ENCODE data around the gene MADD.

Gene MADD

DNA sequence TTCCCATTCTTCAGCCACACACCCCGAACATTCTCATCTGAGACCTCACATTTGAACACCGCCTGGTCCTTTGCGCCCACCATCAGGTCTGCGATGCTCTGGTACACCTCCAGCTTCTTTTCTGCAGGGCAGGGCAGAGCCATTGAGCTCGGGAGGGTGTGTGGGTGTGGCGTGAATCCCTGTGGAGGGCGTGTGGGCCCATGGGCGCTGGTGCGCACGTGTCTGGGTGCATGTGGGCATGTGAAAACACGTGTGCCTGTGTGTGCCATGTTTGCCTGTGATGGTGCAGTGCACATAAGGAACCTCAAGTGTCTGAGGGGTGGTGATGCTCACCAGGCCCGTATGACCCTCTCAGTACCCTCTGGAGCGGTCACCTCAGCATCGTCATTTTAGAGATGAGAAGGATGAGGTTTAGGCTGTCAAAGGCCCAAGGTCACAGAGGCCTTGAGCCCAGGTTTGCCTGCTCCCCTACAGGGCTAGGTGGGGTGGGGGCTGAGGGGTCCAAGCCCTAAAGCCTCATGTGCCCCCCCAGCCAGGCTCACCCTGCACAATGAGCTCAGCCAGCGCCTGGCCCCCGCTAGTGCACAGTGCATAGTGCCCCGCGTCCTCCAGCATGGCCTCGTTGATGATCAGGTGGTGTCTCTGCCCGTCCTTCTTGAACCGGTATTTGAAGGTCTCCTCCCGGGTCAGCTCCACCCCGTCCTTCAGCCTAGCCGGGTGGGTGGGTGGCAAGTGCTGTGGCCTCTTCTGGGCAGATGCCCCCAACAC is 72.3 kb downstream of the MADD start:
- no peak for DNase-seq

DNA sequence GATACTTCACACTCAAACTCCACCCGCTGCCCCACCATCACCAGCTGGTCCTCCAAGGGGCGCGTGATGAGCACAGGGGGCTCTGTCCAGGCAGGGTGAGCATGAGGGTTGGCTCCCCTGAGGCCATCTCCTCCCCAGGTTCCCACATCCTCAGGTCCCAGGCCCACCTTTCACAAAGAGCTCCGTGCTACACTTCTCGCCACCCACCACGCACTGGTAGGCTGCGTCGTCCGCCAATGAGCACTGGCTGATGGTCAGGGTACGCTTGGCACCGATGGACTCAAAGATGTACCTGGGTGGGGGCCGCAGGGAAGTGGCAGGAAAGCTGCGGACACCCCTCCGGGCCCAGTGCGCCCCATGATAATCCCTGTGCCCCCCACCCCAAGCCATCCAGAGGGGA is 72.9 kb downstream of the MADD start:
- no peak for DNase-seq

DNA sequence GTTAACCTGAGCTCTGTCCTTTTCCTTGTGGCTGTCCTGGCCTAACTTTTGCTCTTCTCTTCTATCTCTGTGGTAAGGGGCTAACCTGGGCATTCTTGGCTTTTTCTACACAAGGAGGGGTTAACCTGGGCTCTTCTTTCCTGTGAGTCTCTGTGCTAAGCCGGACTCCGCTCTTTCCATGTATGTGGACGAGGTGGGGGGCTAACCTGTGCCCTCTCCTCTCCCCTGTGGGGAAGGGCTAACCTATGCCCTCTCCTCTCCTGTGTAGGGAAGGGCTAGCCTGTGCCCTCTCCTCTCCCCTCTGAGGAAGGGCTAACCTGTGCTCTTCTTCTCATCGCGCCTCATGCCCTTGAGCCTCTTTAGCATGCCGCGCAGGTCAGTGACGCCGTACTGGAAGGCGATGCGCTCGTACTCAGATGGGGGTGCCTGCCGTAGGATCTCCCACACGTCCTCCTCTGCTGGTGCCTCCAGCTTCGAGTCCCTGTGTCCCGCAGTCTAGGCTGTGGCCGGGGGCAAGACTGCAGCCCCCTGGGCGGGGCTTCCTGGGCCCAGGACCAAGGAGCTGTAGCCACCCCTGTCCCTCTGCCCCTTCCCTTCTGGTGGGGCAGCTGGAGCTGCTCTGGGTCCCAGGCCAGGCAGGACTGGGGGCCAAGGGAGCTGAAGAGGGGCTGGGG is 76.1 kb downstream of the MADD start:
- no peak for DNase-seq

DNA sequence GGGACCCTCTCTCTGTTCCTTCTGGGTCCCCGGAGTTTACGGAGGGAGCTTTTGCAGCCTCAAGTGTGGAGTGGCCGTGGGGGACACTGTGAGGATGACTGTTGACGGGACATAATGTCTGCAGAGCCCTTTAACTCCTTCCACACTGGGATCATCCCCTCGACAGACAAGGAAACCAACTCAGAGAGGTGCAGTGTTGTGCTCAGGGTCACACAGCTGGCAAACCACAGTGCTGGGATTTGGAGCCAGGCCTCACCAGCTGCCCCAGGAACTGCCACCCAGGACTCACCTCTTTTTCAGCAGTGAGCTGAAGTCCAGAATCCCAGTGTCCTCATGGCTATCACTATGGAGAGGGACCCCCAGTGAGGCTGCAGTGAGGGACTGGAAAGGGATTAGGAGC is 77.2 kb downstream of the MADD start:
- no peak for DNase-seq

DNA sequence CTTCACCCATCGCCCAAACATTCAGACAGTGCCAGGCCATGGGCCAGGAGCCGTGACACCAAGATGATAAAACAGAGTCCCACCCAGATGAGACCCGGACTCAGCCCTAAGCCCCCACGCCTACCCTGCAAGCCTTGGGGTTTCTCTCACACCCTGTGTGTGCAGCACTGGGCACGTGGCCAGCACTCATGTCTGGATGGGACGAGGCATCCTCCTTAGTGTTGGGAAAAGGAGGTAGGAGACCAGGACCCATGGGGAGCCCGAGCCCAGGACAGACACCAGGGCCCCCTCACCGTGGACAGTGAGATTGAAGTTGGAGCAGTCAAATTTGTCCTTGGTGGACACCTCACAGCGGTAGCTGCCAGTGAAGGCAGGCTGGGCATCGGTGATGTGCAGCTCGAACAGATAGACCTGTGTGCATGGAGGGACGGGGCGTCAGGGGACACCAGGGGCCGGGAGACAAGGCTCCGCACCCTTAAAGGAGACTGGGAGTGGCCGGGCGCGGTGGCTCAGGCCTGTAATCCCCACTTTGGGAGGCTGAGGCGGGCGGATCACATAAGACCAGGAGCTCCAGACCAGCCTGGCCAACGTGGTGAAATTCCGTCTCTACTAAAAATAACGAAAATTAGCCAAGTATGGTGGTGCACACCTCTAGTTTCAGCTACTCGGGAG is 78.3 kb downstream of the MADD start:
- DNase-seq, result no peak

DNA sequence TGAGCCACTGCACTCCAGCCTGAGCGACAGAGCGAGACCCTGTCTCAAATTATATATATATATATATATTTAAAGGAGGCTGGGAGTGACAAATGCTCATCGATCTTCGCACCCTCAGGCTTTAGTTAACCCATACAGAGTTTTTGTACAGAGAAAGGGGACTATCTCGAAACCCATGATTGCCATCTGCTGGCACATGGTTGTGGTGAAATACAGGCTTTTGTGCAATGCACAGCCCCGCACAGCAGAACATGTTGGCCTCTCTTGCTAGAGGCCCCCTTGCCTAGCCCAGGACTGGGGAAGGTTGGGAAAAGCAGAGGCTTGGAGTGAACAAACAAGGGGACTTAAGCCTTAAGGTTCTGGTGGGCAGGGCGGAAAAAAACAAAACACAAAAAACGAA is 78.9 kb downstream of the MADD start:
- no peak for DNase-seq

DNA sequence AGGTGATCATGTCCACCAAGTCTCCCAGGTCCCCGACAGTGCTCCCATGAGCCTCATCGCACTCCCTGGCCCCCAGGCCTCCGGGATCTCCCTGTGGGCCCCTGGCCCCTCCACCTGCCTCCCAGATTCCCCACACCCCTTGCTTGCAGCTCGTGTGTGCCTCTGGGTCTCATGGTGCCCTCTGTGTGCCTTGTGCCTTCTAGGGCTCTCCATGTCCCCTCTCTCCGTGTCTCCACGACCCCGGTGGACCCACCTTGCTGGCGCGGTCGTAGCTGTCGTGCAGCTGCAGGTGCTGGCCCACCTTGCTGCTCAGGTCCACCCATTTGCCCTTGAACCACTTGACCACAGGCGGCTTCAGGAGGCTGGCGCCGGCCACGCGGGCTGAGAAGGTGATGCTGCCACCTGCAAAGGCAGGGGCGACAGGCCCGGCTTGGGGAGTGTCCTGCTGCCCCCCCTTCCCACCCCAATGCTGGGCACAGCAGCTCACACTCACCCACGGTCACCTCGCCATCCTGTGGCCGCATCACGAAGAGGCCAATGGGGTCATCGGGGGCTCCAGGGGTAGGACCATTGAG is 79.7 kb downstream of the MADD start:
- DNase-seq, result no peak

DNA sequence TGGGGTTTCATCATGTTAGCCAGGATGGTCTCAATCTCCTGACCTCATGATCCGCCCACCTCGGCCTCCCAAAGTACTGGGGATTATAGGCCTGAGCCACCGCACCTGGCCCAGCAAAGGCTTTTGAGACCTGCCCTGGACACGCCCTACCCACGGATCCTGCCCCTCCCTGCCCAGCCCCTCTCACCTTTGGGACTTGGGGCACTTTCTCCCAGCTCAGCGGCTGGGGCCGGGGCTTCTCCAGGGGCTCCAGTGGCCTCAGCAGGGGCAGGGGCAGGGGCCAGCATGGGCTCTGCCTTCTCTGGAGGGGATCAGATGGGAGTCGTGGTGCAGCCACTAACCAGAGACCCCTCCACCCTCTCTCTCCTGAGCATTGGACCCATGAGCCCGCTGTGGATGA is 80.4 kb downstream of the MADD start:
- no peak for DNase-seq

DNA sequence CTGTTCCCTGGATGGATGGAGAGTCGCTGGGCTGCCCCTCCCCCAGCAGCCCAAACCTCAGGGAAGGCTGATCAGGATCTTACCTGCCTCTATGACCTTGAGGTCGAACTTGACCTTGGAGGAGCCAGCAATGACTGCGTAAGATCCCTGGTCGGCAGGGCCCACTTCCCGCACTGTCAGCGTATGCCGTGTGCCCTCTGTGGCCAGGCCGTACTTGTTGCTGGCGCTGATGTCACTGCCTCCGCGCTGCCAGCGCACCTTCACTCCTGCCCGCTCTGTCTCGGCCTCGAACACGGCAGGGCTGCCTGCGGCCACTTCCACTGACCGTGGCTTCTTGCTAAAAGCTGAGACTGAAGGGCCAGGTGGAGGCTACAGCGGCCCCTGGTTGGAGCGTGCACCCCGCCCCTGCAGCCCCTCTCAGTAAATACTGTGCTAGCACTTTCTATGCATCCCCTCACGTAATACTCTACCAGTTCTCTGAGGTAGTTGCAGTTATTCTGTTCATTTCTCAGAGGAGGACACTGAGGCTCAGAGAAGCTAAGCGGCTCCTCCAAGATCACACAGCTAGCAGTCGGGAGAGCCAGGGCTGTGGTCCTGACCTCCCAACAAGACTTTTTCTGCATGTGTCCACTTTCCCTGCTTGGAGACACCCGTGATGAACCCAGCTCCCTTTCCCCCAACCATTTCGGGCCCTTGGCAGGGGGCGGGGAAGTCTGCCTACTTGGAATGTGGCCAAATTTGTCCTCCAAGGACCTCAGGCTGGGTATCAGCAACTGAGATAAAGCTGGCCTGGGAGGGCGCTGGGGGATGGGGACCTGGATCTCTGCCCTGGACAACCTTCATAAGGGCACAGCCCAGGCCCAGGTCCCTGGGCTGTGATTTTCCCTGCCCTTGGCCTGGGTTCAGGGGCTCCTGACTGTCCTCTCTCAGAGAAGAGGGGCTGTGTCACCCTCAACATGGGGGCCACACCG is 81.5 kb downstream of the MADD start:
- no peak for DNase-seq

DNA sequence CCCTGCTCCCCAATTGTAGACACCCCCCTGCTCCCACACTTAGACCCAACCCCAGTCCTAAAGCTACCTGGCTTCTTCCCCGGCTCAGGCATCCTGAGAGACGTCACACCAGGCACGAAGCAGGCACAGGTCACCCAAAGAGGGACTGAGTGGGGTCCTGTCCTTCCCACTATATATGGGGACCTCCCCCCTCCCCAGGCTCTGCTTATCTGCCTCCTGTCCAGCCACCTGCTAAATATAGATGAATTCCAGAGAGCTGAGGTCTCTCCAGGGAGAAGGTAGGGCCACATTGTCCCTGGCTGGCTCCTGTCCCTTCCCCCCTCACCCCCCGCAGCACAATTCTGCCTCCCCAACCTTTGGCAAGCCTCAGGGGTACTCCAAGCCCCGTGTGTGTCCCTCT is 82.6 kb downstream of the MADD start, which contains the start of gene MYBPC3:
Gene MYBPC3, minus strand, starts transcription at position 147 of the 400 bp plus-strand sequence. Its CDS starts 55 bp downstream, at position 92.
- no peak for DNase-seq

DNA sequence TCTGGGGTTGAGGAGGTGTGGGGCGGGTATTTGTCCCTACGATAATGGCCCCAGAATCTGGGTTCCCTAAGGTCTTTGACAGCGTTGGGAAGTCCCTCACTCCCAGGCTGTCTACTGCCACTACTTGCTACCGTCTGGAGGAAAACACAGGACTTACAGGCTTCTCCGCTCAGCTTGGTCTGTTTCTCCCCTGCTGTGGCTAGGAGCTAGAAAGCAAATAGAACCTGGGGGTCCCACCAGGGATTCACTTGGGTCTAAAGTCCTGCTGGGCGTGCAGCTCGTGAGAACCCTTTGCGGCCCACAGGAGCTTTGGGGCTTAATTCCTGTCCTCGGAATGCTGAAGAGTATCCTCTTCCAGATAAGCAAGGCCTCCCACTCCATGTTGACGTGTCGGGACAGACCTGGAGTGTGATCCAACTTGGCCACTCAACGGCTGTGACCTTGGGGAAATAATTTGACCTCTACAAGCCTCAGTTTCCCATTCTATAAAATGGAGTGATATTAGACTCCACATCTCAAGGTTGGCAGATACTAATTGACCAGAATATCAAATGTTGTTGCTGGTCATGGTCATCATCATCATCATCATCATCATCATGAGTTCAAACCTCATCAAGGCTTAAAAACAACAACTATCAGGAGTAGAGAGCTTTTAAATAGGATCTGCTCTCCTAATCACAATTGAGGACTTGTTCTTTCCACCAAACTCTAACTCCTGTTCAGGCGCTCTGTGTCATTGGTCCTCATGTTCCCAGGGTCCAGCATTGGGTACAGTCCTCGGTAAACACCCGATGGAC is 84.2 kb downstream of the MADD start:
- DNase-seq, result no peak

DNA sequence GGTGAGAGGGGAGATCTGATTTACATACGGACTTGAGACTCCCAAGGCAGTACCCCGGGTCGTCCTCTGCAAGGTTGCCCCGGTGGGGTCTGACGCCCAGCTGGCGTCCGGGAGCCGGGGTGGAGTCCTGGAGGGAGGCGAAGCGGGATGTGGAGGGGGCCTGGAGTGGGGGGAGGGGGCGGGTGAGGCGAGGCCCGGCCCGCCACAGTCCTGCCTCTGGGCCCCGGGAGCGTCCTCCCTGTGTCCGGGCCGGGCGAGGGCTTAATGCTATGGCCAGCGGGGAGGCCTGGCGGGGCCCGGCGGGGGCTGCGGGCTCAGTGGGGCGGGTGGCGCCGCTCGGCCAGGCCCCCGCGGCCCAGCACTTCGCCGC is 85.0 kb downstream of the MADD start:
- DNase-seq, result no peak

DNA sequence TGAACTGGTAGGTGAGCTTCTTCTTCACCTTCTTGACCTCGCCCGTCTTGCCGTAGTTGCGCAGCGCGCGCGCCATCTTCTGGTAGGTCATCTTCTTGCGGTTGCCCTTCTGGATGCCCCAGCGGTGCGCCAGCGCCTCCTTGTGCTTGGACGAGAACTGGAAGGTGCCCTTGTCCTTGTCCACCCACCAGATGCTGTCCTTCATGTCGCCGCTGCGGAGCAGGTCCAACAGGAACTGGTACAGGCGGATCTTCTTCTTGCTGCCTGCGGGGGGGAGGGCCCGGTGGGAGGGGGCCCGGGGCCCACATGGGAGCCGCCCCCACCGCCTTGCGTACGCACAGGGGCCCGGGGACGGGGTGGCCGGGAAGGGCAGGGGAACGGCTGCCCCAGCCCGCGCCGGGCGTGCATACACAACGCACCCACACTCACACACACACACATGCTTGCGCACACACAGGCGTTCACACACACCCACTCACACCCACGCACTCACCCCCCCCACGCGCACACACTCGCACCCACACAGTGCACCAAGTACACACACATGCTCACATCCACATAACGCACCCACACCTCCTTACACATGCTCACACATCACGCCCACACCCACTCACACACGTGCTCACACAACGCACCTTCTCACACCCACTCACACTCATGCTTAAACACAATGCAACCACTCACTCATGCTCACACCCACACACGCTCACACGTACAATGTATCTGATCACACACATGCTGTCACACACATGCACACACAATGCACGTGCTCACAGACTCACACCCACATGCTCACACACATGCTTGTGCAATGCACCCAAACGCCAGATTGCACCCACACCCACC is 85.6 kb downstream of the MADD start:
- peak; percentile 39 to 62 (median 47) for DNase-seq

DNA sequence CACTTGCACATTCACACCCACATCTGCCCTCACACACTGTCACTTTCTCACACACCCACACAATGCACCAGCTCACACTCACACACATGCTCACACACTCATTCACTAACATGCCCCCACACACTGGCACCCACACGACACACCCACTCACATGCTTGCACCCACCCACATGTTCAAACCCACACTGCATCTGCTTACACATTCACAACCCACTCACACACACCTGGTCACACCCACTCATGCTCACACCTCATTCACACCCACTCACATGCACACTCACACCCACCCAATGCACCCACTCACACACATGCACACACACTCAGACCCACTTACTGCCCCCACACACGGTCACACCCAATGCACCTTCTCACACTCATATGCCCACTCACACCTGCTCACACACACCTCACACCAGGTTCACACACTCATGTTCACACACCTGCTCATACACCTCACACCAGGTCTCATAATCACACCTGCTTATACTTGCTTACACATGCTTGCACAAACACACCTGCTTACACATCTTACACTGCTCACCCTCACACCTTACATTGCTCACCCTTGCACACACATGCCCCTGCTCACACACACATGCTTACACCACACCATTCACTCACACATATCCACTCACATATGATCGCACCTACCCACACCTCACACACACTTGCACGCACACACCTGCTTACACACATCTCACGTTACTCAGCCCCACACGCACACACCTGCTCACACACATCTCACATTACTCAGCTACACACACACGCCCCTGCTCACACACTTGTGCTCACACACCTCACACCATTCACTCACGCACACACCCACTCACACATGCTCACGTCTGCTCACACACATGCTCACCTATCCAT is 86.4 kb downstream of the MADD start:
- no peak for DNase-seq

DNA sequence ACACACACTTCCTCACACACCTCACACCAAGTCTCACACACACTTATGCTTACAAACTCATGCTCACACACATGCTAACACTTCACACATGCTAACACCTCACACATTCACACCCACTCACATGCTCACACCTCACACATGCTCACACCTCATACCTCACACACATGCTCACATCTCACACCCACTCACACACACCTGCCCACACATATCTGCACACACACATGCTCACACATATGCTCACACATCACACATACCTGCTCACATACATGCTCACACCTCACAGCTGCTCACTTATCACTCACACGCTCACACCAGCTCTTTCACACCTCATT is 87.0 kb downstream of the MADD start:
- no peak for DNase-seq

DNA sequence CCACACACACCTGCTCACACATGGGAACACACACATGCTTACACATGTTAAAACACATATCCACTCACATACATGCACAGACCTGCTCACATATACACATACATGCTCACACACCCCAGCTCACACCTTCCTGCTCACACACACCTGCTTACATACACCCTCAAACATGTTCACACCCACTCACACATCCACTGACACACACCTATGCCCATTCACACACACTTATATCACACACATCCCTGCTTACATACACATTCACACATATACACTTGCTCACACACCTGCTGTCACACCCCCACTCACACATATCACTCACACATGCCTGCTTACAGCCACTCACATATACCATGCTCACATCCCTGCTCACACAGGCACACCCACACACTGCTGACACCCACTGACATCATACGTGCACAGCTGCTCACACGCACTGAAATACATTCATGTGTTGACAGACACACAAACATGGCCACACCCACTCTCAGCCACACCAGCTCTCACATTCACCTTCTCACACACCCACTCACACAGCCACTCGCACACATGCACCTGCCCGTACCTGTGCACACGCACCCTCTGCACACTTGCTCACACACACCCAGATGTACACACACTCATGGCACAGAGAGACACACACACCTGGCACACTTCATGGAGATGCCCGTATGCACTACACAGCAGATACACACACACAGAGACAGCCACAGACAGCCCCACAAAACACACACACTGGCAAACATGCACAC is 88.2 kb downstream of the MADD start:
- no peak for DNase-seq

DNA sequence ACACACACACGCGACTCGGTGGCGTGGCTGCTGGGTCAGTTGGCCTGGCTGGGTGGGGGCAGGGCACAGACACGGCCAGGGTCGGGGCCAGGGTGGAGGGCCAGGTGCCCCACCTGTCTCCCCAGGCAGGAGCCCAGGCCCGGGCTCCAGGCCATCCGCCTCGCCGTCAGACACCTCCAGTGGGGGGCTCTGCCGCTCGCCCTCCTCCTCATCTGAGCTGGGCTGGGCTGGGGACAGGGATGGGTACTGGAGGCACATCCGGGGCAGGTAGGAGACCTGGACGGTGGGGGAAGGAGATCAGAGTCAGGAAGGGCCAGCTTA is 88.8 kb downstream of the MADD start:
- DNase-seq, result no peak

DNA sequence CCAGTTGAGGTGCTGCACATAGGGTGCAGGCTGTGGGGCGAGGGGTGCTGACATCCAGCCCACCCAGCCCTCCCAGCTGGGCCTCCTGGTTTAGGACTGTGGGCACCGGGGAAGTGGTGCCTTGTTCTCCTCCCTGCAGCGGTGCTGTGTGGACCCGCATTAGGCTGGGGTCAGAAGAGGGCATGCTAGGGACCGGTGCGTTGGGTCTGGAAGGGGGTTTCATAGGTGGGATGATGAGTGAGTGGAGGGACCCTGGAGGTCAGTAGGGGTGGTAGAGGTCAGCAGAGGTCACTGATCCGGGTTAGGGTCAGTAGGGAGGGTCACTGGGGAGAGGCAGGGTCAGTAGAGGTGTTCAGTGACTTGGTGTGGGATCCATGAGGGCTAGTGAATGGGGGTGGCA is 89.2 kb downstream of the MADD start:
- no peak for DNase-seq

DNA sequence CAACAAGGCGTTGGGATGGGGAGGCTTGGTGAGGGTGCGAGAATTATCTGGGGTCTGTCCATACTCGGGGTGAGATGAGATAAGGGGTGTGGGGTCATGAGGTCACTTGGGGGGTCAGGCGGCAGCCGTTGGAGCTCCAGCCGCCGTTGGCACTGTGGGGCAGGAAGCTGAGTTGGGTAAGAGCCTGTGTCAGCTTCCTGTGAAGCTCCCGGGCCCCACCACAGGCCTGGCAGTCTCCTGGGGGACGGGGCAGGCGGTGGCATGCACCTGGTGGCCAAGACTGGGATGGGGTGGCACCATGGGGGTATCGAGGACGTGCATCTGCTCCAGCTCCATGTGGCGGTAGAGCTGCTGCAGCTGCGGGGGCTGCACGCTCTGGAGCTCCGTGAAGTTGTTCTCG is 89.7 kb downstream of the MADD start:
- DNase-seq, result peak; percentile 52 to 68 (median 55)
